ENCODE results near the gene PRDM16. TPM values are rescaled to one million over a fixed set of nuclear protein-coding genes. Genes with fewer than 3 reads are reported as not detected.

PRDM16 gene
- polyA plus RNA-seq, 1 donor (not counting 4 experiments of a cell fraction or from before 2014, with no cell fraction given), result 0.05 TPM

- no peak overlapping the region for H3K27ac ChIP-seq (ENCODE audit: control insufficient read depth, insufficient read depth, low read length)
- H3K9me3 ChIP-seq (ENCODE audit: control insufficient read depth, low read depth, low read length), result peaks cover 4% of the 10 kb centered on the region
- no peak overlapping the region for H3K4me3 ChIP-seq (ENCODE audit: control insufficient read depth in 2 of 3, extremely low read depth in 1 of 3, insufficient read depth in 2 of 3, low read depth in 1 of 3, low read length in 3 of 3)
- H3K9me1 ChIP-seq (ENCODE audit: control insufficient read depth, extremely low read depth, insufficient read depth, low read length), result no peaks in the 10 kb centered on the region
- no peak overlapping the region for H3K4me2 ChIP-seq (ENCODE audit: control insufficient read depth, extremely low read depth, insufficient read depth, low read depth, low read length)
- H2AFZ ChIP-seq (ENCODE audit: control insufficient read depth, low read length), result no peak overlapping the region
- no peaks in the 10 kb centered on the region for H3K27me3 ChIP-seq (ENCODE audit: control insufficient read depth, extremely low read depth, insufficient read depth, low read length)
- no peak overlapping the region for H3K9ac ChIP-seq (ENCODE audit: control insufficient read depth, extremely low read depth, insufficient read depth, low read length)
- no peaks in the 10 kb centered on the region for H3K4me1 ChIP-seq (ENCODE audit: control insufficient read depth, extremely low read depth, insufficient read depth, low read length)
- H3K79me2 ChIP-seq (ENCODE audit: control insufficient read depth, insufficient read depth, low read length), result no peaks in the 10 kb centered on the region
- TF ChIP-seq, protein P1, sequence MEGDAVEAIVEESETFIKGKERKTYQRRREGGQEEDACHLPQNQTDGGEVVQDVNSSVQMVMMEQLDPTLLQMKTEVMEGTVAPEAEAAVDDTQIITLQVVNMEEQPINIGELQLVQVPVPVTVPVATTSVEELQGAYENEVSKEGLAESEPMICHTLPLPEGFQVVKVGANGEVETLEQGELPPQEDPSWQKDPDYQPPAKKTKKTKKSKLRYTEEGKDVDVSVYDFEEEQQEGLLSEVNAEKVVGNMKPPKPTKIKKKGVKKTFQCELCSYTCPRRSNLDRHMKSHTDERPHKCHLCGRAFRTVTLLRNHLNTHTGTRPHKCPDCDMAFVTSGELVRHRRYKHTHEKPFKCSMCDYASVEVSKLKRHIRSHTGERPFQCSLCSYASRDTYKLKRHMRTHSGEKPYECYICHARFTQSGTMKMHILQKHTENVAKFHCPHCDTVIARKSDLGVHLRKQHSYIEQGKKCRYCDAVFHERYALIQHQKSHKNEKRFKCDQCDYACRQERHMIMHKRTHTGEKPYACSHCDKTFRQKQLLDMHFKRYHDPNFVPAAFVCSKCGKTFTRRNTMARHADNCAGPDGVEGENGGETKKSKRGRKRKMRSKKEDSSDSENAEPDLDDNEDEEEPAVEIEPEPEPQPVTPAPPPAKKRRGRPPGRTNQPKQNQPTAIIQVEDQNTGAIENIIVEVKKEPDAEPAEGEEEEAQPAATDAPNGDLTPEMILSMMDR (optimal IDR thresholded peaks at IDR 0.05 in 1 of 3, IDR thresholded peaks at IDR 0.05 in 1 of 3, conservative IDR thresholded peaks at IDR 0.05 in 1 of 3; ENCODE audit: extremely low read depth in 1 of 3, insufficient read depth in 2 of 3, low read length in 3 of 3), result no peak
- TF ChIP-seq EZH2 (IDR thresholded peaks at IDR 0.05; ENCODE audit: low read length), result no peak
- dilution Hi-C loops (cut with MboI; ENCODE audit: extremely low pct_ligation_motif_present, low sequenced_read_pairs), result no loop called here
- DNase-seq (ENCODE audit: low read depth, low spot score), result no peak
- H4K20me1 ChIP-seq (ENCODE audit: control insufficient read depth, extremely low read depth, insufficient read depth, low read length), result no peaks in the 10 kb centered on the region
- H3K36me3 ChIP-seq (ENCODE audit: control insufficient read depth in 2 of 2, extremely low read depth in 1 of 2, insufficient read depth in 2 of 2, low read length in 2 of 2), result no peaks in the 10 kb centered on the region
- FAIRE-seq, result no peak
Observed at GRCh38 chr1:3140437-3140836, 71.4 kb downstream of the PRDM16 start.

DNA sequence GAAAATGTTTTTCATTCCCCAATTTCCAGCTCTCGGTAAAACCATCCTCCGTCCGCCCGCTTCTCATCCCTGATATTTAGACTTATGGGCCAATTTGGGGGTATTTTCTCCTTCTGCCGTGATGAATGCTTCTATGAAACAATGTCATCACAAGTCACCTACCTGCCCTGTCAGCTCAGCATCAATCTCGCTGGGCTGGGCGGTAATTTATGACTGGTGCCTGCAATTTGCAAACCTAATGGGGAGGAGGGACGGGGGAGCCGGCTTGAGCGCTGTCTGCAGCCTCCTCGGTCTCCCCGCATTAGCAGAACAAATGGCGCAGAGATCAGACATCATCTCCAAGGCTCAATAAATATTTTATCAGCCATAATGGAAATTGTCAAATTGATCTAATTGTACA lies 72.1 kb downstream of the PRDM16 start:
- no peaks in the 10 kb centered on the region for H3K36me3 ChIP-seq (ENCODE audit: control insufficient read depth in 2 of 2, extremely low read depth in 1 of 2, insufficient read depth in 2 of 2, low read length in 2 of 2)
- no peak overlapping the region for H3K9ac ChIP-seq (ENCODE audit: control insufficient read depth, extremely low read depth, insufficient read depth, low read length)
- no peaks in the 10 kb centered on the region for H4K20me1 ChIP-seq (ENCODE audit: control insufficient read depth, extremely low read depth, insufficient read depth, low read length)
- DNase-seq (ENCODE audit: low read depth, low spot score) (no peak), FAIRE-seq (no peak)
- dilution Hi-C loops (cut with MboI; ENCODE audit: extremely low pct_ligation_motif_present, low sequenced_read_pairs), result no loop called here
- H2AFZ ChIP-seq (ENCODE audit: control insufficient read depth, low read length), result no peak overlapping the region
- peaks cover 4% of the 10 kb centered on the region for H3K9me3 ChIP-seq (ENCODE audit: control insufficient read depth, low read depth, low read length)
- no peaks in the 10 kb centered on the region for H3K4me1 ChIP-seq (ENCODE audit: control insufficient read depth, extremely low read depth, insufficient read depth, low read length)
- TF ChIP-seq, protein P1 (optimal IDR thresholded peaks at IDR 0.05 in 1 of 3, IDR thresholded peaks at IDR 0.05 in 1 of 3, conservative IDR thresholded peaks at IDR 0.05 in 1 of 3; ENCODE audit: extremely low read depth in 1 of 3, insufficient read depth in 2 of 3, low read length in 3 of 3), result no peak
- no peak for TF ChIP-seq EZH2 (IDR thresholded peaks at IDR 0.05; ENCODE audit: low read length)
- H3K27ac ChIP-seq (ENCODE audit: control insufficient read depth, insufficient read depth, low read length), result no peak overlapping the region
- H3K79me2 ChIP-seq (ENCODE audit: control insufficient read depth, insufficient read depth, low read length), result no peaks in the 10 kb centered on the region
- H3K4me2 ChIP-seq (ENCODE audit: control insufficient read depth, extremely low read depth, insufficient read depth, low read depth, low read length), result no peak overlapping the region
- H3K27me3 ChIP-seq (ENCODE audit: control insufficient read depth, extremely low read depth, insufficient read depth, low read length), result no peaks in the 10 kb centered on the region
- H3K4me3 ChIP-seq (ENCODE audit: control insufficient read depth in 2 of 3, extremely low read depth in 1 of 3, insufficient read depth in 2 of 3, low read depth in 1 of 3, low read length in 3 of 3), result no peak overlapping the region
- H3K9me1 ChIP-seq (ENCODE audit: control insufficient read depth, extremely low read depth, insufficient read depth, low read length), result no peaks in the 10 kb centered on the region
